Sigmoid colon (tissue), 7 donors: ENCODE results near the gene GMDS. TPM values are rescaled to one million over a fixed set of nuclear protein-coding genes. Genes with fewer than 3 reads are reported as not detected.

ENCODE experiments used
- DNase-seq: peaks from one replicate; pipeline ENCODE4 v3.0.0-alpha.2; 2019
- H3K27ac ChIP-seq, 4 donors: fragments of 200-600 bp; sonication (generic); one replicate each; pipeline ENCODE4 v1.5.1; 2016 to 2019; ENCODE audit warnings: mild to moderate bottlenecking in 1 of 4
- H3K27me3 ChIP-seq, 3 donors: fragments of 200-600 bp; sonication (generic); one replicate each; pipeline ENCODE4 v1.5.1; 2019; ENCODE audit warnings: mild to moderate bottlenecking in 1 of 3
- H3K36me3 ChIP-seq, 4 donors: fragments of 200-600 bp; sonication (generic); one replicate each; pipeline ENCODE4 v1.5.1; 2016 to 2019
- H3K4me1 ChIP-seq, 4 donors: fragments of 200-600 bp; sonication (generic); one replicate each; pipeline ENCODE4 v1.5.1; 2017 to 2019
- H3K4me3 ChIP-seq, 4 donors: fragments of 200-600 bp; sonication (generic); one replicate each; pipeline ENCODE4 v1.5.1; 2017 to 2019; ENCODE audit warnings: mild to moderate bottlenecking in 2 of 4, moderate library complexity in 1 of 4
- H3K9me3 ChIP-seq, 4 donors: fragments of 200-600 bp in 3 of 4; sonication (generic) in 3 of 4; one replicate each; pipeline versions ENCODE4 v1.5.1 to v1.6.1; 2013 to 2019
- EP300 ChIP-seq, 4 donors: sonication (generic); formaldehyde crosslinking; IDR thresholded peaks; one replicate each; pipeline ENCODE4 v1.6.1; 2017; ENCODE audit warnings: antibody characterized with exemption in 4 of 4
- POLR2A ChIP-seq, 2 donors: fragments of 450-650 bp; IDR thresholded peaks; one replicate each; pipeline ENCODE4 v1.6.1; 2016; ENCODE audit warnings: antibody characterized with exemption in 2 of 2, mild to moderate bottlenecking in 2 of 2, moderate library complexity in 2 of 2
- POLR2AphosphoS5 ChIP-seq, 4 donors: sonication (generic); formaldehyde crosslinking; IDR thresholded peaks; one replicate each; pipeline ENCODE4 v1.6.1; 2017; ENCODE audit warnings: antibody characterized with exemption in 4 of 4
- WGBS, 2 donors: extraction: QIAGEN DNeasy Blood & Tissue Kit; methylation state at CpG; one replicate each; pipeline ENCODE4 v1.1.7; 2013; 5-methylcytosine and 5-hydroxymethylcytosine counted together
- intact Hi-C: fragments of 100-400 bp; cut with DNase I; formaldehyde crosslinking; loops from one replicate; pipeline ENCODE4 v1.15.1; 2023
- polyA plus RNA-seq, 3 donors: library from polyadenylated mRNA; stranded (reverse); fragments of 200-250 nt; gene quantifications; one replicate each; pipeline ENCODE4 v1.2.3, GENCODE V29; 2013
- total RNA-seq, 4 donors: library from RNA; depleted of rRNA; stranded (reverse); fragments of >200 nt; gene quantifications; one replicate each; pipeline ENCODE4 v1.1.0, GENCODE V29; 2016
- TF ChIP-seq, protein P1 (sequence below), 4 experiments: fragments of 450-650 bp in 3 of 4; fragments of 200-600 bp in 1 of 4; IDR thresholded peaks; one replicate each; pipeline ENCODE4 v1.5.1; 2016 to 2019; ENCODE audit warnings: antibody characterized with exemption in 4 of 4, mild to moderate bottlenecking in 3 of 4, moderate library complexity in 2 of 4
- donor health status: healthy with polysubstance abuse.
- donor health status: Bipolar disorder and iron deficiency.
- donor health status: healthy.

The GMDS gene
- total and polyA plus RNA-seq, 7 donors: 3.1 to 173 (median 9.4) TPM

DNA sequence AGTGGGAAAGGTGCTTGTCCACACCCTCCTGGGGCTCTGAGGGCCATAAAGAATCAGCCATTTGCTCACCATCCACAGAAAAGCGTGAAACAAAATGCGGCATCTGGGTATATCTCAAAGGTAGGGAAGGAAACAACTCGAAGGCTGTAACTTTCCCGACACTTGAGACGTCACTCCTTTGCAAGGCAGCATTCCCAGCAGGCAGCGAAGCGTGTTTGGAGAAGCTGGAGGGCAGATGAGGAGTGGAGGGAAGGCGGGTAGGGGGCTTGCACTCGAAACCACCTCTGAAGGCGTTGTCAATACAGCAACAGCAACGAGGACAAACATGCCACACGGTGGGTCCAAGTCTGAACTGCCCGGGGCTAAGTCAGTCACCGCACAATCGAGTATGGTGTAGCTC lies 537.3 kb downstream of the GMDS start:
- TF ChIP-seq EP300 (IDR thresholded peaks at IDR 0.05): no peak
- TF ChIP-seq POLR2A (IDR thresholded peaks at IDR 0.05): no peak
- no peak for TF ChIP-seq POLR2AphosphoS5 (IDR thresholded peaks at IDR 0.05)
- TF ChIP-seq, protein P1, sequence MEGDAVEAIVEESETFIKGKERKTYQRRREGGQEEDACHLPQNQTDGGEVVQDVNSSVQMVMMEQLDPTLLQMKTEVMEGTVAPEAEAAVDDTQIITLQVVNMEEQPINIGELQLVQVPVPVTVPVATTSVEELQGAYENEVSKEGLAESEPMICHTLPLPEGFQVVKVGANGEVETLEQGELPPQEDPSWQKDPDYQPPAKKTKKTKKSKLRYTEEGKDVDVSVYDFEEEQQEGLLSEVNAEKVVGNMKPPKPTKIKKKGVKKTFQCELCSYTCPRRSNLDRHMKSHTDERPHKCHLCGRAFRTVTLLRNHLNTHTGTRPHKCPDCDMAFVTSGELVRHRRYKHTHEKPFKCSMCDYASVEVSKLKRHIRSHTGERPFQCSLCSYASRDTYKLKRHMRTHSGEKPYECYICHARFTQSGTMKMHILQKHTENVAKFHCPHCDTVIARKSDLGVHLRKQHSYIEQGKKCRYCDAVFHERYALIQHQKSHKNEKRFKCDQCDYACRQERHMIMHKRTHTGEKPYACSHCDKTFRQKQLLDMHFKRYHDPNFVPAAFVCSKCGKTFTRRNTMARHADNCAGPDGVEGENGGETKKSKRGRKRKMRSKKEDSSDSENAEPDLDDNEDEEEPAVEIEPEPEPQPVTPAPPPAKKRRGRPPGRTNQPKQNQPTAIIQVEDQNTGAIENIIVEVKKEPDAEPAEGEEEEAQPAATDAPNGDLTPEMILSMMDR (IDR thresholded peaks at IDR 0.05): no peak
- no peak for DNase-seq
- no peaks in the 10 kb centered on the region for H3K9me3 ChIP-seq
- no peak overlapping the region for H3K27ac ChIP-seq
- H3K4me3 ChIP-seq: no peak overlapping the region
- H3K36me3 ChIP-seq: no peaks in the 10 kb centered on the region
- no peaks in the 10 kb centered on the region for H3K27me3 ChIP-seq
- 90 to 96% methylated on average over 15 of the region's 15 CpGs for WGBS, 2 donors
- intact Hi-C loops: no loop called here
- peaks cover 0 to 1% (median 0%) of the 10 kb centered on the region in 4 donors for H3K4me1 ChIP-seq

DNA sequence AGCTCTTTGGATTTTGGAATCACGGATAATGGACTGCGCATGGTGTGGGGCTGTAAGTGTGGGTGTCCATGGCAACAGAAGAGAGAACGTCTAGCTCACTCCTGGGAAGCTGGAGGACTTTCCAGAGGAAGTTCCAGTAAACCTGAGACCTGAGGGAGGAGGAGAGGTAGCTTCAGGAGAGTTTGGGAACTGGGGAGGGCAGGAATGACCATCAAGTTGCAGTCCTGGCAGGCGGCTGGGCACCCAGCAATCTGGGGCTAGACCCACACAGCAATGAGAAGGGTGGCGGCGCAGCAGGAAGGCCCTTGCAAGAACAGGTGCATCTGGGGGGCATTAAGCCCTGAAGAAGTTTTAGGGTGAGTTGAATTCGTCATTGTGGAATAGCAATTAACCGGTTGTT lies 539.8 kb downstream of the GMDS start:
- peaks cover 0 to 24% (median 18%) of the 10 kb centered on the region in 4 donors for H3K4me1 ChIP-seq
- H3K9me3 ChIP-seq: no peaks in the 10 kb centered on the region
- no peak overlapping the region for H3K27ac ChIP-seq
- DNase-seq: no peak
- intact Hi-C loops: no loop called here
- no peaks in the 10 kb centered on the region for H3K36me3 ChIP-seq
- H3K27me3 ChIP-seq: no peaks in the 10 kb centered on the region
- WGBS, 2 donors: 94% methylated on average over 8 of the region's 8 CpGs
- no peak overlapping the region for H3K4me3 ChIP-seq
- TF ChIP-seq, protein P1 (IDR thresholded peaks at IDR 0.05): no peak
- TF ChIP-seq POLR2A (IDR thresholded peaks at IDR 0.05) (no peak), POLR2AphosphoS5 (IDR thresholded peaks at IDR 0.05) (no peak), EP300 (IDR thresholded peaks at IDR 0.05) (no peak)

DNA sequence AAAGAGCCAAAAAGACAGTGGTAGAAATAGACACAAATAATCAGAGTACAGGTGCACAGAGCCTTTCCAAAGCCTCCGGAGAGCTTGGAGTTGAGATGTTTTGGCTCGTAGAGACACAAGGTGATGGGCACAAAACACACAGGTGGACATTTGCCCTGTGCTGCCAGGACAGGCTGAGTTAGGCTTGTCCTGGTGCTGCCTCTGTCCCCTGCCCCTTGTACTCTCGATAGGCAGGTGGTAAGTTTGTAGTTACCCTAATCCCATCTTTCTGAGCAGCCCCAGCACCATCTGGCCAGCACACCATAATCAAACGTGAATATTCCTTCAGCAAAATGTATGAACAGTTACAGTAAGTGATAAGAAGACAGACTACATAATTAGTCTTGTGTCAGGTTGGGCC lies 540.2 kb downstream of the GMDS start:
- H3K4me3 ChIP-seq: no peak overlapping the region
- intact Hi-C loops: no loop called here
- H3K36me3 ChIP-seq: no peaks in the 10 kb centered on the region
- peaks cover 0 to 24% (median 18%) of the 10 kb centered on the region in 4 donors for H3K4me1 ChIP-seq
- no peaks in the 10 kb centered on the region for H3K9me3 ChIP-seq
- no peak overlapping the region for H3K27ac ChIP-seq
- no peak for TF ChIP-seq POLR2A (IDR thresholded peaks at IDR 0.05)
- no peak for TF ChIP-seq EP300 (IDR thresholded peaks at IDR 0.05)
- TF ChIP-seq, protein P1 (IDR thresholded peaks at IDR 0.05): no peak
- TF ChIP-seq POLR2AphosphoS5 (IDR thresholded peaks at IDR 0.05): no peak
- no peak for DNase-seq
- no peaks in the 10 kb centered on the region for H3K27me3 ChIP-seq
- 92 to 94% methylated on average over 4 of the region's 4 CpGs for WGBS, 2 donors

DNA sequence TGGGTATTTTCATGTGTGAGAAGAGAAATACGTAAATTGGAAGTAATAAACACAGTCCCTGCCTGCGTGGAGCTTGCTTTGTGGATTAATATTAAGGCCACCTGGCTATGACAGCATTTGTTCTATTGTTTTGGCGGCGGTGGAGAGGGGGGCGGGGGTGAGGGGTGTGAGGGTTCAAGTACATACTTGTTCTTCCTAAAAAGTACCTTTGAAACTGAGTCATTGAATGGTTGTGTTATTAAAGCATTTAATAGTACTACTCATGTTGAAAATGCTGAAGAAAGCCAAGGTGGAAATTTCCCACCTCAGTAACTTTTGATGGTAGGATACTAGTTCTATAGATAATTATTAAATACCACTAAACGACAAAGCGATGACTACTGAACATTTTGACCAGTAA lies 540.7 kb downstream of the GMDS start:
- DNase-seq: no peak
- TF ChIP-seq, protein P1 (IDR thresholded peaks at IDR 0.05): no peak
- Histone ChIP-seq H3K36me3 (no peaks in the 10 kb centered on the region), H3K27ac (no peak overlapping the region), H3K4me3 (no peak overlapping the region), H3K27me3 (no peaks in the 10 kb centered on the region), H3K9me3 (no peaks in the 10 kb centered on the region), H3K4me1 (peaks cover 0 to 24% (median 18%) of the 10 kb centered on the region in 4 donors)
- intact Hi-C loops: no loop called here
- 81 to 89% methylated on average over 7 of the region's 7 CpGs for WGBS, 2 donors

DNA sequence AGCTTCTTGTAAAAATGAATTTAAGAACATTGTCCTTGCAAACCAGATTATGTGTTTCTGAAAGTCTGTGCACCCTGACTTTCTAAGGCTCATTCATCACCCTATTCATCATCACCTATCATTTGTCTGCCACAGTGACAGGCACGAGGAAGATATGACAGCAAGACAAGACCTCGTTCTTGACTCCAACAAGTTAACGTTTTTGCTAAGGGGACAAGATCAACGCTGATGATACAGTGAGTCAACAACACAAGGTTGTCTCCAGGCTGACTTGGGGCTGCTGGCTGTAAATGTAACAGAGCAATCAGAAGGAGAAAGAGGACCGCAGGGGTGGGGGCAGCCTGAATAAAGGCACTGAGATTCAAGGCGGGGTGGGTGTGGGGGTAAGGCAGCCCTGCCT lies 541.5 kb downstream of the GMDS start:
- WGBS, 2 donors: 85 to 86% methylated on average over 6 of the region's 6 CpGs
- Histone ChIP-seq H3K9me3 (no peaks in the 10 kb centered on the region), H3K36me3 (no peaks in the 10 kb centered on the region), H3K4me1 (peaks cover 0 to 24% (median 18%) of the 10 kb centered on the region in 4 donors), H3K27ac (no peak overlapping the region), H3K4me3 (no peak overlapping the region), H3K27me3 (no peaks in the 10 kb centered on the region)
- TF ChIP-seq EP300 (IDR thresholded peaks at IDR 0.05) (no peak), POLR2AphosphoS5 (IDR thresholded peaks at IDR 0.05) (no peak), POLR2A (IDR thresholded peaks at IDR 0.05) (no peak)
- TF ChIP-seq, protein P1 (IDR thresholded peaks at IDR 0.05): no peak
- DNase-seq: no peak
- intact Hi-C loops: no loop called here
